Endothelial cell of umbilical vein (primary cell): Measurements from ENCODE around the gene KLRF1. TPM values are rescaled to one million over a fixed set of nuclear protein-coding genes. Genes with fewer than 3 reads are reported as not detected.

ENCODE experiments used
- BruUV-seq: library from RNA; stranded (reverse); fragments of 400-500 nt; replicated peaks from 2 replicates; lab custom pipeline; 2021; lab: Mats Ljungman, UMichigan
- CTCF ChIA-PET: fragments of 300-600, 350-600 bp; sonication (Branson Sonifier 250); formaldehyde crosslinking; loops from one replicate; lab custom pipeline; 2021; ENCODE audit warnings: antibody characterized with exemption, inconsistent platforms; lab: Charles Lee
- POLR2A ChIA-PET: fragments of 300-600, 350-600 bp; sonication (Branson Sonifier 250); formaldehyde crosslinking; loops from one replicate; lab custom pipeline; 2021; ENCODE audit warnings: antibody characterized with exemption, inconsistent platforms; lab: Charles Lee
- DNase-seq: peaks from one replicate; pipeline ENCODE4 v3.0.0-alpha.2; 2011; ENCODE audit warnings: low read depth, low spot score
- FAIRE-seq: peaks from 2 replicates; lab custom pipeline; 2011; peaks lifted over from hg19 to GRCh38; lab: Jason Lieb, UNC
- H2AFZ ChIP-seq: 2 replicates; pipeline ENCODE4 v1.6.0; 2012; ENCODE audit warnings: low read depth, low read length, control low read depth, inconsistent platforms
- H3K27ac ChIP-seq: 2 replicates; pipeline ENCODE4 v1.5.1; 2011; ENCODE audit warnings: low read depth, mild to moderate bottlenecking, control low read depth, low read length, moderate library complexity; ENCODE audit not compliant: insufficient read depth
- H3K27me3 ChIP-seq, 2 experiments: 2 replicates each; pipeline versions ENCODE4 v1.6.0 to v1.6.1; 2011; ENCODE audit warnings: low read length in 2 of 2, mixed read lengths in 1 of 2; ENCODE audit not compliant: control insufficient read depth in 2 of 2, insufficient read depth in 2 of 2
- H3K36me3 ChIP-seq, 2 experiments: 2 replicates in 1 of 2; 3 replicates in 1 of 2; pipeline ENCODE4 v1.5.1; 2011; ENCODE audit warnings: low read length in 2 of 2, mild to moderate bottlenecking in 1 of 2, moderate library complexity in 1 of 2; ENCODE audit not compliant: control insufficient read depth in 2 of 2, insufficient read depth in 2 of 2; ENCODE audit errors: extremely low read depth in 1 of 2
- H3K4me1 ChIP-seq: 3 replicates; pipeline ENCODE4 v1.5.1; 2011; ENCODE audit warnings: mild to moderate bottlenecking, low read length; ENCODE audit not compliant: control insufficient read depth, insufficient read depth; ENCODE audit errors: extremely low read depth
- H3K4me2 ChIP-seq: 2 replicates; pipeline ENCODE4 v1.6.1; 2011; ENCODE audit warnings: low read length, control low read depth, mixed read lengths; ENCODE audit not compliant: insufficient read depth
- H3K4me3 ChIP-seq, 3 experiments: fragments of 200-600 bp in 1 of 3; sonication (generic), shearing (Covaris generic) in 1 of 3; replicated peaks in 1 of 3; 2 replicates each; pipeline ENCODE4 v1.5.1; 2011 to 2016; ENCODE audit warnings: control low read depth in 3 of 3, low read length in 3 of 3, mild to moderate bottlenecking in 2 of 3, inconsistent platforms in 1 of 3, low read depth in 1 of 3, moderate library complexity in 1 of 3; ENCODE audit not compliant: insufficient read depth in 1 of 3
- H3K79me2 ChIP-seq: 2 replicates; pipeline ENCODE4 v1.6.0; 2012; ENCODE audit warnings: low read length, inconsistent platforms; ENCODE audit not compliant: control insufficient read depth, insufficient read depth
- H3K9ac ChIP-seq: replicated peaks from 2 replicates; pipeline ENCODE3; 2011; ENCODE audit warnings: low read length, control low read depth; ENCODE audit not compliant: insufficient read depth; ENCODE audit errors: extremely low read depth
- H3K9me1 ChIP-seq: replicated peaks from 3 replicates; pipeline ENCODE4 v1.6.0; 2011; ENCODE audit warnings: mild to moderate bottlenecking, low read length; ENCODE audit not compliant: control insufficient read depth, insufficient read depth; ENCODE audit errors: extremely low read depth
- H3K9me3 ChIP-seq: replicated peaks from 2 replicates; pipeline ENCODE4 v1.5.1; 2012; ENCODE audit warnings: low read length, inconsistent platforms; ENCODE audit not compliant: control insufficient read depth, insufficient read depth
- H4K20me1 ChIP-seq: replicated peaks from 2 replicates; pipeline ENCODE3; 2011; ENCODE audit warnings: mild to moderate bottlenecking, low read length; ENCODE audit not compliant: control insufficient read depth, insufficient read depth; ENCODE audit errors: extremely low read depth
- EZH2 ChIP-seq: IDR thresholded peaks from 2 replicates; pipeline ENCODE4 v1.6.1; 2012; ENCODE audit warnings: borderline replicate concordance, low read depth, mild to moderate bottlenecking, moderate library complexity, low read length, inconsistent platforms; ENCODE audit not compliant: severe bottlenecking
- FOS ChIP-seq: IDR thresholded peaks from 2 replicates; pipeline ENCODE4 v1.6.1; 2011; ENCODE audit warnings: mild to moderate bottlenecking, low read length, moderate library complexity, borderline replicate concordance; ENCODE audit not compliant: insufficient read depth
- GATA2 ChIP-seq: IDR thresholded peaks from 2 replicates; pipeline ENCODE4 v1.7.0; 2011; ENCODE audit warnings: low read depth, mild to moderate bottlenecking, moderate library complexity, mixed read lengths, low read length; ENCODE audit not compliant: insufficient read length, insufficient read depth
- JUN ChIP-seq: IDR thresholded peaks from 2 replicates; pipeline ENCODE4 v1.6.1; 2011; ENCODE audit warnings: borderline replicate concordance, low read depth; ENCODE audit not compliant: insufficient read length, insufficient read depth
- POLR2AphosphoS5 ChIP-seq: IDR thresholded peaks from 2 replicates; pipeline ENCODE4 v1.6.1; 2012; ENCODE audit warnings: low read depth, mild to moderate bottlenecking, control low read depth, low read length, moderate library complexity; ENCODE audit not compliant: insufficient read depth
- dilution Hi-C: fragments of 300-500 bp; cut with MboI; formaldehyde crosslinking; loops from one replicate; pipeline ENCODE4 v1.15.0; 2019; ENCODE audit warnings: low sequenced_read_pairs; ENCODE audit not compliant: extremely low pct_ligation_motif_present
- intact Hi-C: fragments of 100-400 bp; cut with micrococcal nuclease; formaldehyde crosslinking; loops from one replicate; pipeline ENCODE4 v1.10.0; 2022
- polyA plus RNA-seq, 4 experiments: library from polyadenylated mRNA; depleted of rRNA in 3 of 4; stranded (reverse) in 3 of 4; unstranded in 1 of 4; fragments of >200 nt; gene quantifications; 2 replicates each; pipeline versions ENCODE4 v1.2.1 to v1.2.3, GENCODE V29; 2011 to 2012; ENCODE audit warnings: missing spikeins in 1 of 4
- total RNA-seq: library from RNA; stranded (reverse); gene quantifications from 2 replicates; pipeline ENCODE4 v1.2.3, GENCODE V29; 2021
- TF ChIP-seq, protein P1 (sequence below), 2 donors: IDR thresholded peaks; 1 replicate in 1 of 2; 2 replicates in 1 of 2; pipeline ENCODE4 v1.5.1; 2011; ENCODE audit warnings: low read length in 2 of 2, mild to moderate bottlenecking in 2 of 2, moderate library complexity in 2 of 2, control low read depth in 1 of 2, inconsistent platforms in 1 of 2, low read depth in 1 of 2; ENCODE audit not compliant: insufficient read depth in 1 of 2; ENCODE audit errors: extremely low read depth in 1 of 2
- TF ChIP-seq, protein P2 (sequence below): IDR thresholded peaks from 2 replicates; pipeline ENCODE4 v1.6.1; 2011; ENCODE audit not compliant: insufficient read depth, insufficient read length

Gene KLRF1
- total and polyA plus RNA-seq, 2 donors (not counting 3 experiments of a cell fraction or from before 2014, with no cell fraction given): not detected

DNA sequence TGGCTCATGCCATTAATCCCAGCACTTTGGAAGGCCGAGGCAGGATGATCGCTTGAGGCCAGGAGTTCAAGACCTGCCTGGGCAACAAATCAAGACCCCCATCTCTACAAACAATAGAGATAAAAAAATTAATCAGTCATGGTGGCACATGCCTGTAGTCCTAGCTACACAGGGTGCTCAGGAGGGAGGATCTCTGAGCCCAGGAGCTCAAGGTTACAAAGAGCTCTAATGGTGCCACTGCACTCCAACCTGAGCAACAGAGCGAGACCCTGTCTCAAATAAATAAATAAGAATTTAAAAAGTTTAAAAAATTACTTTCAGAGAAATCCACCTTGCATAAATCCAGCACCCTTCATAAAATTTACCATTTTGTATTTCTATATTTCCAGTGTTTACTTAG lies 2.2 kb downstream of the KLRF1 start:
- Histone ChIP-seq H3K27me3 (peaks cover 0 to 3% of the 10 kb centered on the region in 2 experiments), H3K4me2 (no peak overlapping the region), H2AFZ (no peak overlapping the region), H3K79me2 (no peaks in the 10 kb centered on the region), H3K9me1 (no peaks in the 10 kb centered on the region), H3K9ac (no peak overlapping the region), H3K4me1 (no peaks in the 10 kb centered on the region), H3K9me3 (no peaks in the 10 kb centered on the region), H3K27ac (no peak overlapping the region), H3K4me3 (no peak overlapping the region), H3K36me3 (no peaks in the 10 kb centered on the region), H4K20me1 (no peaks in the 10 kb centered on the region)
- no peak for FAIRE-seq
- BruUV-seq: no TSS peak
- no peak for DNase-seq
- ChIA-PET POLR2A (no interaction called here), CTCF (interaction anchor here (1.0 to 2.2 kb wide), 7 partner anchors 16 to 180 kb away, joined by 3 to 10 read pairs (median 5); no protein-coding TSS in a partner anchor)
- intact Hi-C loops: no loop called here
- TF ChIP-seq GATA2 (no peak), FOS (no peak), JUN (no peak), POLR2AphosphoS5 (no peak), EZH2 (no peak)
- TF ChIP-seq, protein P1, sequence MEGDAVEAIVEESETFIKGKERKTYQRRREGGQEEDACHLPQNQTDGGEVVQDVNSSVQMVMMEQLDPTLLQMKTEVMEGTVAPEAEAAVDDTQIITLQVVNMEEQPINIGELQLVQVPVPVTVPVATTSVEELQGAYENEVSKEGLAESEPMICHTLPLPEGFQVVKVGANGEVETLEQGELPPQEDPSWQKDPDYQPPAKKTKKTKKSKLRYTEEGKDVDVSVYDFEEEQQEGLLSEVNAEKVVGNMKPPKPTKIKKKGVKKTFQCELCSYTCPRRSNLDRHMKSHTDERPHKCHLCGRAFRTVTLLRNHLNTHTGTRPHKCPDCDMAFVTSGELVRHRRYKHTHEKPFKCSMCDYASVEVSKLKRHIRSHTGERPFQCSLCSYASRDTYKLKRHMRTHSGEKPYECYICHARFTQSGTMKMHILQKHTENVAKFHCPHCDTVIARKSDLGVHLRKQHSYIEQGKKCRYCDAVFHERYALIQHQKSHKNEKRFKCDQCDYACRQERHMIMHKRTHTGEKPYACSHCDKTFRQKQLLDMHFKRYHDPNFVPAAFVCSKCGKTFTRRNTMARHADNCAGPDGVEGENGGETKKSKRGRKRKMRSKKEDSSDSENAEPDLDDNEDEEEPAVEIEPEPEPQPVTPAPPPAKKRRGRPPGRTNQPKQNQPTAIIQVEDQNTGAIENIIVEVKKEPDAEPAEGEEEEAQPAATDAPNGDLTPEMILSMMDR (IDR thresholded peaks at IDR 0.05; ENCODE audit: extremely low read depth in 1 of 2, insufficient read depth in 1 of 2, low read depth in 1 of 2, low read length in 2 of 2): no peak
- TF ChIP-seq, protein P2, sequence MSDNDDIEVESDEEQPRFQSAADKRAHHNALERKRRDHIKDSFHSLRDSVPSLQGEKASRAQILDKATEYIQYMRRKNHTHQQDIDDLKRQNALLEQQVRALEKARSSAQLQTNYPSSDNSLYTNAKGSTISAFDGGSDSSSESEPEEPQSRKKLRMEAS: no peak
- dilution Hi-C loops: no loop called here
